Ectodermal cell (in vitro differentiated cells): Measurements from ENCODE around the gene SELENOO. TPM values are rescaled to one million over a fixed set of nuclear protein-coding genes. Genes with fewer than 3 reads are reported as not detected.

Source experiments
- H3K27ac ChIP-seq: 2 replicates; pipeline ENCODE4 v1.7.0; 2013; ENCODE audit warnings: mild to moderate bottlenecking, low read depth, low read length; ENCODE audit not compliant: insufficient read depth, poor library complexity, severe bottlenecking
- H3K27me3 ChIP-seq: 2 replicates; pipeline ENCODE4 v1.7.0; 2013; ENCODE audit warnings: mild to moderate bottlenecking, low read length; ENCODE audit not compliant: insufficient read depth, control insufficient read depth, poor library complexity, severe bottlenecking
- H3K36me3 ChIP-seq: one replicate; pipeline ENCODE4 v1.7.0; 2013; ENCODE audit warnings: low read length; ENCODE audit not compliant: control insufficient read depth, insufficient read depth
- H3K4me1 ChIP-seq: one replicate; pipeline ENCODE4 v1.7.0; 2013; ENCODE audit warnings: low read length; ENCODE audit not compliant: control insufficient read depth, insufficient read depth
- H3K4me3 ChIP-seq: 2 replicates; pipeline ENCODE4 v1.7.0; 2013; ENCODE audit warnings: low read depth, low read length, control low read depth; ENCODE audit not compliant: insufficient read depth
- H3K9me3 ChIP-seq: 2 replicates; pipeline ENCODE4 v1.7.0; 2013; ENCODE audit warnings: mild to moderate bottlenecking, low read length, moderate library complexity; ENCODE audit not compliant: control insufficient read depth
- WGBS, 2 experiments: methylation state at CpG; one replicate each; pipeline ENCODE4 v1.1.7; 2013; ENCODE audit warnings: missing lambda C conversion rate in 2 of 2; 5-methylcytosine and 5-hydroxymethylcytosine counted together
- polyA plus RNA-seq, 4 experiments: library from polyadenylated mRNA; stranded (reverse); fragments of 50-300 nt; gene quantifications; one replicate each; pipeline ENCODE4 v1.2.3, GENCODE V29; 2013

SELENOO gene
- polyA plus RNA-seq (2013, experiment 1 of 4), result 21.4 TPM
- polyA plus RNA-seq (2013, experiment 2 of 4), result 17.0 TPM
- polyA plus RNA-seq (2013, experiment 3 of 4), result 15.9 TPM
- polyA plus RNA-seq (2013, experiment 4 of 4), result 17.0 TPM

DNA sequence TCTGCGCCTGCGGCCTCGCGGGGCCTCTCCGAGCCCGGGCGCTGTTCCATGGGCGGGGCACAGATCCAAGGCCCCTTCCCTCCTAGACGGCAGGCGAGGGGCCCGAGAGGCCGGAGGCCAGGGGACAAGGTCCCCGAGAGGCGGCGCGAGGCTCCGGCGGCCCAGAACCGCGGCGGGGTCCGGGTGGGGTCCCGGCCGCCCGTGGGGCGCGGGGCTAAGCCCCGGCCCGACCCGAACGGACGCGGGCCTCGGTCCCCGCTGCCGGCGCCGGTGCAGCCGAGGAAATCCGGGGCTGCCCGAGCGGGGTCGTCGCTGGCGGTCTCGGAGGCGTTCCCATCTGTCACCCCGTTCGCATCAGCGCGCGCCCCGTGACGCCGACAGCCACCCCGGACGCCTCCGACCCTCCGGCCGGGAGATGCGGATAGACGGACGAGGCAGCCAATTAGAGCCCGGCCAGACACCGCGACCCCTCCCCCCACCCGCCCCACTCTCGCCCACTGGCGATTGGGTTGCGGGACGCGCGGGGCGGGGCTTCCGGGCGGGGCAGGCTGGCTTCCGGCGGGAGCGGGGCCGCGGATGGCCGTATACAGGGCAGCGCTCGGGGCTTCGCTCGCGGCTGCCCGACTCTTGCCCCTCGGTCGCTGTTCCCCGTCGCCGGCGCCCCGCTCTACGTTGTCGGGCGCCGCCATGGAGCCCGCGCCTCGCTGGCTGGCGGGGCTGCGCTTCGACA lies at the start of gene SELENOO:
TSS of gene SELENOO (plus strand) at position 551 of the 730 bp plus-strand sequence. CDS start at position 577, 26 bp downstream.
- no peaks in the 10 kb centered on the region for H3K9me3 ChIP-seq
- peaks cover 16% of the 10 kb centered on the region for H3K4me1 ChIP-seq
- H3K36me3 ChIP-seq, result peaks cover 8% of the 10 kb centered on the region
- no peak within 1 kb of the TSS for H3K27ac ChIP-seq
- H3K4me3 ChIP-seq, result peak within 1 kb of the TSS; percentile 67
- H3K27me3 ChIP-seq, result peaks cover 4% of the 10 kb centered on the region
- WGBS, 2 experiments, result 0% methylated on average over 105 of the region's 105 CpGs

GRCh38 chr22:50151571-50152537 lies 49.0 kb upstream of the SELENOO start:
- WGBS, 2 experiments, result 87 to 88% methylated on average over 33 of the region's 33 CpGs

GRCh38 chr22:50153056-50153755 lies 47.6 kb upstream of the SELENOO start:
- no peak overlapping the region for H3K4me3 ChIP-seq
- H3K4me1 ChIP-seq, result no peaks in the 10 kb centered on the region
- H3K9me3 ChIP-seq, result no peaks in the 10 kb centered on the region
- WGBS, 2 experiments, result 89 to 90% methylated on average over 25 of the region's 25 CpGs
- H3K27ac ChIP-seq, result no peak overlapping the region
- peaks cover 4% of the 10 kb centered on the region for H3K27me3 ChIP-seq
- H3K36me3 ChIP-seq, result no peaks in the 10 kb centered on the region

More at GRCh38 chr22:50151571-50152537, 49.0 kb upstream of the SELENOO start:
- Histone ChIP-seq H3K27me3 (no peaks in the 10 kb centered on the region), H3K36me3 (no peaks in the 10 kb centered on the region), H3K9me3 (no peaks in the 10 kb centered on the region), H3K4me3 (no peak overlapping the region), H3K27ac (no peak overlapping the region), H3K4me1 (peaks cover 2% of the 10 kb centered on the region)

DNA sequence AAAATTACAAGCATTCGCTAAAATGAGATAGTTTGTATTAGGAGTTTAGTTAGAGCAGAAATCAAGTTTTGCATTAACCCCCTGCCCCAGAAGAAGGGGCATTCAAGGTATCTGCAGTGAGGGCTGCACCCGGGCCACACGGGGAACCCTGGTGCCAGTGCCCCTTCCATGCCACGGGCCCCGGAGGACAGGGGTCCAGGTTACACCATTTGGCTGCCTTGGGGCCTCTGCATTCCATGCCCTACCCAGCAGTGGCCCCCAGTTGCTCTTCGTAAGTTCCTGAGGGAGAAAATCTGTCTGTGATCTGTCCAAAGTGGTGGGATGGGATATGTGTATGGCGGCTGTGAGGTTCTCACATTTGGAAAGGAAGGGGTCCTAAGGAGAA lies 47.1 kb upstream of the SELENOO start:
- peaks cover 4% of the 10 kb centered on the region for H3K27me3 ChIP-seq
- H3K27ac ChIP-seq, result no peak overlapping the region
- 96 to 97% methylated on average over 7 of the region's 7 CpGs for WGBS, 2 experiments
- H3K4me1 ChIP-seq, result no peaks in the 10 kb centered on the region
- no peak overlapping the region for H3K4me3 ChIP-seq
- no peaks in the 10 kb centered on the region for H3K9me3 ChIP-seq
- H3K36me3 ChIP-seq, result no peaks in the 10 kb centered on the region

GRCh38 chr22:50157709-50158375 lies 43.0 kb upstream of the SELENOO start:
- H3K4me1 ChIP-seq, result no peaks in the 10 kb centered on the region
- peaks cover 4% of the 10 kb centered on the region for H3K27me3 ChIP-seq
- H3K4me3 ChIP-seq, result no peak overlapping the region
- 82 to 85% methylated on average over 21 of the region's 21 CpGs for WGBS, 2 experiments
- H3K9me3 ChIP-seq, result no peaks in the 10 kb centered on the region
- H3K27ac ChIP-seq, result no peak overlapping the region
- no peaks in the 10 kb centered on the region for H3K36me3 ChIP-seq

DNA sequence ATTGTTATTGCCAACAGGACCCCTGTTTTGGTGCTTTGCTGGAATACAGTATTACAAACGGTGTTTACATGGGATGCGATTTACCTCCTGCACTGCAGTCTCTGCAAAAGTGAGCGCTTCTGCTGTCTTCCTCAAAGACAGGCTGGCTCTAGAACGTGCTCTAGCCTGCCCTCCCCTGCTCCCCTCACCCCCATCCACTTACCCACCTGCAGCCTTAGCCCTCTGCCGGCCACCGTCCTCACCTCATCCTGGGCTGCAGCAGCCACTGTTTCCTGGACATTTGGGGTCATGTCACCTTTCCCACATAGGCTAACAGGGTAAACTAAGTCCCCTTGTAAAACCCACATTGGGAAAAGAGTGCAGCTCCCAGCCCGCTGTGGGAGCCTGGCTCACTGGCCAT lies 39.9 kb upstream of the SELENOO start:
- Histone ChIP-seq H3K36me3 (no peaks in the 10 kb centered on the region), H3K27ac (no peak overlapping the region), H3K4me1 (no peaks in the 10 kb centered on the region), H3K9me3 (no peaks in the 10 kb centered on the region), H3K4me3 (no peak overlapping the region), H3K27me3 (peaks cover 4% of the 10 kb centered on the region)
- WGBS, 2 experiments, result 73 to 74% methylated on average over 7 of the region's 7 CpGs

- peaks cover 4% of the 10 kb centered on the region for H3K27me3 ChIP-seq
- 90 to 91% methylated on average over 23 of the region's 23 CpGs for WGBS, 2 experiments
These were observed 39.1 kb upstream of the SELENOO start for GRCh38 chr22:50161508-50162390.

DNA sequence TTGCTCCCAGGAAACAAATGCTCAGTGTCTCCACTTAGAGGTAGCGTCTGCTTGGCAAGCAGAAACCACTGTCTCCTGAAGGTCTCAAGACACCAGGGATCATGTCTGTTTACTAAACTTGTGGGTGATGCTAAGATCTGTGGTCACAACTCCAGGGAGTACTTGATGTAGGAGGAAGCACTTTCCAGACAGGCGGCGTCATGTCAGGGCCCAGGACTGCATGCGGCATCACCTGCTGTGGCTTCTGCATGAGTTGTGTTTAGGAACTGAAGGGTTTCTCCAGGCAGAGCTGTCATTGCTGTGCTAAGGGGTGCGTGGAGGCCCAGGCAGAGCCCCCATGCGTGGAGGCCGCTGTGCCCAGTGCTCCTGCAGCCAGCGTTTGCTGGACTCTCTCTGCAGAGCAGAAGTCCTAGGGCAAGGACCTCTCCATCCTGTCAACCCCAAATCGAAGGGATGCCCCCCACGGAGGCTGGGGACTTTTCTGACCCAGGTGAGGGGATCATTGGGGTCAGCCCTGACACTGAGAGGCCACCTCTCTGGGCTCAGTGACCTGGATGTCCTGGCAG lies 38.3 kb upstream of the SELENOO start:
- WGBS, 2 experiments, result 86 to 87% methylated on average over 10 of the region's 10 CpGs
- peaks cover 8% of the 10 kb centered on the region for H3K27me3 ChIP-seq

More at GRCh38 chr22:50161508-50162390, 39.1 kb upstream of the SELENOO start:
- H3K9me3 ChIP-seq, result no peaks in the 10 kb centered on the region
- no peaks in the 10 kb centered on the region for H3K36me3 ChIP-seq
- H3K4me3 ChIP-seq, result no peak overlapping the region
- H3K4me1 ChIP-seq, result no peaks in the 10 kb centered on the region
- no peak overlapping the region for H3K27ac ChIP-seq

More for the DNA sequence above, 38.3 kb upstream of the SELENOO start:
- no peak overlapping the region for H3K4me3 ChIP-seq
- H3K27ac ChIP-seq, result no peak overlapping the region
- H3K4me1 ChIP-seq, result no peaks in the 10 kb centered on the region
- no peaks in the 10 kb centered on the region for H3K36me3 ChIP-seq
- H3K9me3 ChIP-seq, result no peaks in the 10 kb centered on the region
